Stimulated activated CD4-positive, alpha-beta T cell treated with anti-CD3 and anti-CD28 coated beads, Interleukin-4, amount 100 ng/mL, for 24 hours (primary cell): ENCODE data around the gene LY6G6C.
"Not testable (repeated sequence)": the region's sequence is repeated elsewhere in the genome, so short reads cannot be mapped to it uniquely, and the experiment has no call there.

ENCODE experiments used
- DNase-seq: peaks from one replicate; pipeline ENCODE4 v3.0.0-alpha.2; 2020

The LY6G6C gene

GRCh38 chr6:31725502-31726350 lies 4.2 kb upstream of the LY6G6C start:
- no peak for DNase-seq

DNA sequence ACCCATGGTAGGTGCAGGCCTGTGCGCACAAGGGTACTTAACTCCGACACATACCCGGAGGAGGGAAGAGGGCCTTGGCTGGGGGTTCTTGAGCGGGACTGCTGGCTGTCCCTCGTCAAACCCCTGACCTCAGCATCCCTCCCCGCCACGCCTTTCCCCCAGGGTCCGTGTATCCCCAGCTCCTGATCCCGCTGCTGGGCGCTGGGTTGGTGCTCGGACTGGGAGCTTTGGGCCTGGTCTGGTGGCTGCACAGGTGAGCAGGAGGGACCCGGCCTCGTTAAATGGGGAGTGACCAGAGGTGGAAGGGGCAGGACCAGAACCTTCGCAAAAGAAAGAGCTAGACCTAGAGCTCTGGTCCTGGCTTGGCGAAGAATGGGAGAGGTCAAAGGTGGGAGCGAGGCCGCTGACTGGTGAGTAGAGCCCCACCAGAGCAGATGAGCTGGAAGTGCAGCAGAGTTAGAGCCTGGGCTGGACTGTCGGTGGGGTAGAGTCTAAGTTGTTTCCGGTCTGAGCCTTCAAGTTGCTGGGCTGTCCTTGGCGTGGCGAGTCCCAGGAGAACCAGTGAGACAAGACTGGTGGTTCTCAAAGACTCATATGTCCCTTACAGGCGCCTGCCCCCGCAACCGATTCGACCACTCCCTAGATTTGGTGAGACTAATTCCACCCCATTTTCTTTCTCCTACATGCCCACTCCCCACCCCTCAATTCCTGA lies 2.6 kb upstream of the LY6G6C start:
- no peak for DNase-seq

DNA sequence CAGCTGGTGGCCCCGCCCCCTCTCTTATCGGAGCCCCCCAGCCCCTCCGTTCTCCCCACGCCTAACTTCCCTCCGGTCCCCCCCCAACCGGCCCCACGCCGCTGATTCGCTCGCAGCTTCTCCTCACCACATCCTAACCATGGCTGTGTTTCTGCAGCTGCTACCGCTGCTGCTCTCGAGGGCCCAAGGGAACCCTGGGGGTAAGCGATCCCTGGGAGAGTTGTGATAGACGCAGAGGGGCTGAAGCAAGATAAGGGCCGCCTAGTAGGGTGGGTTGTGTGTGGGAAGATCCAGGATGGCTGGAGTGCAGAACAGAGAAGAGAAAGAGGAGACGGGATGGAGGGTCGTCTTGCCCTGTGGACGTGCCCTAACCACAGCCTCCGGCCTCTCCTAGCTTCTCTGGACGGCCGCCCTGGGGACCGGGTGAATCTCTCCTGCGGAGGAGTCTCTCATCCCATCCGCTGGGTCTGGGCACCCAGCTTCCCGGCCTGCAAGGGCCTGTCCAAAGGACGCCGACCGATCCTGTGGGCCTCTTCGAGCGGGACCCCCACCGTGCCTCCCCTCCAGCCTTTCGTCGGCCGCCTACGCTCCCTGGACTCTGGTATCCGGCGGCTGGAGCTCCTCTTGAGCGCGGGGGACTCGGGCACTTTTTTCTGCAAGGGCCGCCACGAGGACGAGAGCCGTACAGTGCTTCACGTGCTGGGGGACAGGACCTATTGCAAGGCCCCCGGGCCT lies 1.9 kb upstream of the LY6G6C start, which contains the start of gene MPIG6B:
Gene MPIG6B, plus strand, starts transcription at position 129 of the 735 bp plus-strand sequence. Its CDS starts 11 bp downstream, at position 140.
- no peak for DNase-seq

- DNase-seq = no peak
Observed at GRCh38 chr6:31722173-31722572, 627 bp upstream of the LY6G6C start.

GRCh38 chr6:31720196-31720770 lies 1.3 kb downstream of the LY6G6C start:
- DNase-seq = no peak

GRCh38 chr6:31719001-31719400 lies 2.5 kb downstream of the LY6G6C start:
- DNase-seq = no peak

DNA sequence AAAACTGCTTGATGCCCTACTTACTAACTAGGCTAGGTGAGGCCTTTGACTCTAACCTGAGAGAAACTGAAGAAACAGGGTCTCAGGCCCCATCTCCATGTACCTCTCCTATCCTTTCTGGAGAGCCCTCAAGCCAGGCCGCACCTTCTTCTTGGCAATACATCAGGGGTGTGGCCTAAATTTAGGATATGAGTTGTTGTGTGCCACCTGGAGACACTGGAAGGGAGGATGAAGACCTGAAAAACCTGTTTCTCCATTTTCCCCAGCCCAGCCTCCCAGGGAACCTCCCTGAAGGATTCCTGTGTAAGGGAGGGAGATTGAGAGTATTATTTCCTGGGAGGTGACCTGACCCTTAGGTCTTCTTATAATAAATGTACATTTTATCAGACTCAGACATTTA lies 3.3 kb downstream of the LY6G6C start:
- DNase-seq = no peak

DNA sequence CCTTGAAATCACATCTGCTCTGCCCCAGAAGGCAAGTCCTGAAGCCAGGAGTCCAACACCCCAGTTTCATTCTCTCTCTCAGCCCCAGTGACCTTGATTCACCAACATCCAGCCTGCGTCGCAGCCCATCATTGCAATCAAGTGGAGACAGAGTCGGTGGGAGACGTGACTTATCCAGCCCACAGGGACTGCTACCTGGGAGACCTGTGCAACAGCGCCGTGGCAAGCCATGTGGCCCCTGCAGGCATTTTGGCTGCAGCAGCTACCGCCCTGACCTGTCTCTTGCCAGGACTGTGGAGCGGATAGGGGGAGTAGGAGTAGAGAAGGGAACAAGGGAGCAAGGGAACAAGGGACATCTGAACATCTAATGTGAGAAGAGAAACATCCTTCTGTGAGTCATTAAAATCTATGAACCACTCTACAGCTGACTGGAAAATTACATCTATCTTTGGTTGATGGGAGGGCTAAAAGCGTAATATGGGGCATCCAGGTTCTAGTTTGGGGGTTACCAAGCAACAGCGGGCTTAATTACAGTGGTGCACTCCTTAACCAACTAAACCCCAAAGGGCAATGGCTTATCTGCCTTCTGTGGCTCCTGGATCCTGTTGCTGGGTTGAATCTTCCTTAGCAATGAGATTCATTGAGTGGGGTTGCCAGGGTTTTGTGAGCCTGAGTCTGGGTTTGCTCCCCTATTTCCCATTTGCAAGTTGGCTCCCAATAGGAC lies 3.9 kb downstream of the LY6G6C start:
- no peak for DNase-seq

DNA sequence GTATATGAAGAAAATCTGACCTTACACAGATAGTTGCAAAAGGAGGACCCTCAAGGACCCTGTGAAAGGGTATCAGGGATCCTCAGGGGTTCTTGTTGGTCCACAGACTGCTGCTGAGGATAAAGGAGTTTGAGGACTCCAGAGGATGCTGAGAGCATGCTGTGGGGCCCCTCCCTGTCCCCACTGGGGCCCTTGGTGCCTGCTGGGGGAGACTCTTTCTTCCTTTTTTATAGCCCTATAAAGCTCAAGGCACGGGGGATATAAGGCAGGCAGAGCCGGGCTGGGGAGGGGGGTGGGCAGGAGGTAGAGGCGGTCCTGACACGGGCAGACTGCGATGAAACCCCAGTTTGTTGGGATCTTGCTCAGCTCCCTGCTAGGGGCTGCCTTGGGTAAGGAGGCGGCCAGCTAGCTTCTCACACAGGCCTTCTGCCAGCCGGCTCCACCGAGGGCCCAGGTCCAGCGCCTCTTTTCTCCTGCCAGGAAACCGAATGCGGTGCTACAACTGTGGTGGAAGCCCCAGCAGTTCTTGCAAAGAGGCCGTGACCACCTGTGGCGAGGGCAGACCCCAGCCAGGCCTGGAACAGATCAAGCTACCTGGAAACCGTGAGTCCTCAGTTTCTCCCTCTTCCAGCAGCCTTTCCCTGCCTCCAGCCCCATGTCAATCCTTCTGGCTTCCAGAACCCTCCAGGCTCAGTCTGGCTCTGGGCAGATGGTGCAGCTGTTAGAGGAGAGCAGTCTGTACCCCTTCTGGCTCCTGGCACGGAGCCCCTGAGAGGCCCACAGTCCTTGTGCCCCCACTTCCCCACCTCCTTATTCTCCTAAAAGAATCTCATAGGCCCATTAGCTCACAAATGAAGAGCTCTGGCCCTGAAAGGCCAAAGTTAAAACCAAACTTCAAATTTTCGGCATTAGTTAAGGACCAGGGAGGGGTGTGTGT lies 6.3 kb downstream of the LY6G6C start, which contains the start of gene LY6G6D:
Gene LY6G6D, plus strand, starts transcription at position 327 of the 937 bp plus-strand sequence. Its CDS starts 8 bp downstream, at position 335.
- no peak for DNase-seq

- no peak for DNase-seq
Observed at GRCh38 chr6:31713991-31714684, 7.4 kb downstream of the LY6G6C start.

DNA sequence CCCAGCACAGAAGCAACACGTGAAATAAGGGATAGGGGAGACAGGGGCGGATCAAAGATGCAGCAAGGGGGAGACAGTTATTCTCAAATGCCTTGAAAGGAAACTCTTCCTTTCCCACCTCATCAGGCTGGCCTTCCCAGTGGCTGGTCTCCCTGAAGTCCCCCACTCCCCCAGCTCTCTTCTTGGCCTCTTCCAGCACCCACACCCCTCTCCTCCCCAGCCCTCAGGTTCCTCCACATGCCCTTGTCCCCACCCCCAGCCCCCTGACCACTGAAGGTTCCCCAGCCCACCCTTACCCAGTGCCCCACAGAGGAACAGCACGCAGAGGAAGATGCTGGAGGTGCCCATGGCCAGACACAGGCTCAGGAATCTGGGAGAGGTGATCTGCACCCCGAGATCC lies 8.1 kb downstream of the LY6G6C start:
- DNase-seq = no peak

DNA sequence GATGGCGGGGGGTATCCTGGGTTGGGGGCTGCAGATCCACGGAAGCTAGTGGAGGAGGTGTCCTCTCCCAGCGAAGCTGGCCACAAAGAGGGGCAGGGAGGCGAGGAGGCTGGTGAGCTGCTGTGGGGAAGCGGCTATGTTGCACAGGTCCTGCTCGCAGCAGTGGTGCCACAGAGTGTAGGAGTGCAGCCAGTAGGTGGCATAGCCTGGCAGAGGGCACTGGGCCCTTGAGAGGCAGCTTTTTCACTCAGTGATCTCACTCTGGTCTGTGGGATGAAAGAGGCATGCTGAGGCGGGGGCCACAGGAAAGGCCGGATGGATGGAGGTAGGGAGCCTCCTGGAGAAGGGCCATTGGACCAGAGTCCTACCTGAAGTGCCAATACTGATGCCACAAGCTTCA lies 9.2 kb downstream of the LY6G6C start:
- no peak for DNase-seq

GRCh38 chr6:31711233-31711632 lies 10.3 kb downstream of the LY6G6C start:
- no peak for DNase-seq

DNA sequence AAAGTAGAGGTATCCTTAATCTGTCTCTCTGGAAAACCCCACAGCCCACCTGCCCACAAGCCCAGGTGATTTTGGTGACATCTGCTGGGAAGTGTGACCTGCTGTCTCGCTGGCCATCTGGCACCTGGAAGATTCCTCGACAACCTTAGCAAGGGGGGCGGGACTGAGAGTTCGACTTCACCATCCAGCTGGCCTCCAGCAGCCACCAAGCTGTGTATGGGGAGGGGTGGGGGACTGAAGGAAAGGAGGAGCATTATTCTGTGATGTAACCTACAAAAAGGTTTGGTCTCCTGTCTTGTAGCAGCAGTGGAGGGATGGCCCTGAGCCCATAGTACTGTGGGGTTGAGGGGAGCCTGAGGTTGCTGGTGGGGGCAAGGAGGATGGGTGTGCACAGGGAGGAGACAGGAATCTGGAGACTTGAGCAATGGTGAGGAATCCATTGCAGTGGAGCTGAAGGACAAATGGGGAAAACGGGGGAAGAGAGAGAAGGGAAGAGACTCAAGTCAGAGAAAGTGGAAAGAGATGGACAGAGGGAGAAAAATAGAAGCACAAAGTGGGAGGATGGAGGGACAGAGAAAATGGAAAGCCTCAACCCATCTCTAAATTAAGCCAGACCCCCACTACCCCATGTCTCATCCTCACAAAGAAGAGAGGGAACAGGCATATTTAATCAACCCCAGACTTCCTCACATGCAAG lies 10.9 kb downstream of the LY6G6C start:
- DNase-seq = no peak

DNA sequence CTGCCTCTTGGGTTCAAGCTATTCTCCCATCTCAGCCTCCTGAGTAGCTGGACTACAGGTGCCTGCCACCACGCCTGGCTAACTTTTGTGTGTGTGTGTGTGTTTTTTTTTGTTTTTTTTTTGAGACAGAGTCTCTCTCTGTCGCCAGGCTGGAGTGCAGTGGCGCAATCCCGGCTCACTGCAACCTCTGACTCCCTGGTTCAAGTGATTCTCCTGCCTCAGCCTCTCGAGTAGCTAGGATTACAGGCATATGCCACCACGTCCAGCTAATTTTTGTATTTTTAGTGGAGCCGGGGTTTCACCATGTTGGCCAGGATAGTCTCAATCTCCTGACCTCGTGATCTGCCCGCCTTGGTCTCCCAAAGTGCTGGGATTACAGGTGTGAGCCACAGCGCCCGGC lies 12.4 kb downstream of the LY6G6C start:
- DNase-seq = not testable (repeated sequence)

DNA sequence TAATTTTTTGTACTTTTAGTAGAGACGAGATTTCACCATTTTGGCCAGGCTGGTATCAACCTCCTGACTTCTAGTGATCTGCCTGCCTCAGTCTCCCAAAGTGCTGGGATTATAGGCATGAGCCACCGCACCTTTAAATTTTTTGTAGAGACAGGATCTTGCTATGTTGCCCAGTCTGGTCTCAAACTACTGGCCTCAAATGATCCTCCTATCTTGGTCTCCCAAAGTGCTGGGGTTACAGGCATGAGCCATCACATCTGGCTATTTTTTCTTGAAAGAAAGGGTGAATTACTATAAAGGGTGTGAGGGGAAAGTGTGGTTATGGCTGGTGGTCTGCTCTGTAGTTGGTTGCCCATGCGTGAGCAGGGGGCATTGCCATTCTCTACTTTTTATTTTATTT lies 13.3 kb downstream of the LY6G6C start:
- no peak for DNase-seq

DNA sequence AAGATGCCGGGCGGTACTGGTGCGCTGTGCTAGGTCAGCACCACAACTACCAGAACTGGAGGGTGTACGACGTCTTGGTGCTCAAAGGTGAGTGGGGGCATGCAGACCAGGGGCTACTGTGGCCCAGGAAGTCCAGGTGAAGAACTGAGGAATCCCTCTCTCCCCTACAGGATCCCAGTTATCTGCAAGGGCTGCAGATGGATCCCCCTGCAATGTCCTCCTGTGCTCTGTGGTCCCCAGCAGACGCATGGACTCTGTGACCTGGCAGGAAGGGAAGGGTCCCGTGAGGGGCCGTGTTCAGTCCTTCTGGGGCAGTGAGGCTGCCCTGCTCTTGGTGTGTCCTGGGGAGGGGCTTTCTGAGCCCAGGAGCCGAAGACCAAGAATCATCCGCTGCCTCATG lies 13.8 kb downstream of the LY6G6C start:
- no peak for DNase-seq

- no peak for DNase-seq
Observed at GRCh38 chr6:31706599-31706998, 14.9 kb downstream of the LY6G6C start, which contains the start of gene LY6G6F. Gene LY6G6F (plus strand): TSS chr6:31706866. CDS start chr6:31706907, 41 bp downstream.

DNA sequence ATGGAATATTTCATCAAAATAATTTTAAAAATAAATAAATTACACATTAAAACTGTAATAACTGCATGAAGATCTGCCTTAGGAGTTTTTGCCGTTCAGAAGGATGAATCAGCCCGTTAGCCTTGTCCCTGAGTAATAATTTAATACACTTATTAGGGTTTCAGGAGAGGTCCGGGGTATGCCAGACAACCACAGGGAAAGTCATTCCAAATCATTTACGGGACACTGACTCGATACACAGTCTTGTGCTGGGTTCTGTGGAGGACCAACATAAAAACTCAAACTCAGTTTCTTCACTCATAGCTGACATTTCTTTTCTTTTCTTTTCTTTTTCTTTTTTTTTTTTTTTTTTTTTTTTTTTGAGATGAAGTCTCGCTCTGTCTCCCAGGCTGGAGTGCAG lies 15.6 kb downstream of the LY6G6C start:
- DNase-seq = no peak
